SU-DHL-6 (cell line): ENCODE data around the gene CACNA2D4.

ENCODE experiments used
- H2AFZ ChIP-seq: fragments of 200-600 bp; sonication (generic); 2 replicates; pipeline ENCODE4 v1.6.1; 2014; ENCODE audit warnings: low read depth, mild to moderate bottlenecking, moderate library complexity, mixed read lengths, antibody characterized with exemption, low read length; ENCODE audit not compliant: severe bottlenecking
- H3F3A ChIP-seq: fragments of 200-600 bp; shearing (Covaris generic); 2 replicates; pipeline ENCODE4 v1.6.0; 2016; ENCODE audit warnings: antibody characterized with exemption, mild to moderate bottlenecking; ENCODE audit not compliant: insufficient read depth
- H3K27ac ChIP-seq: fragments of 200-600 bp; sonication (generic); 2 replicates; pipeline ENCODE4 v1.5.1; 2016; ENCODE audit warnings: low read depth, mild to moderate bottlenecking, low read length, moderate library complexity, mixed read lengths
- H3K27me3 ChIP-seq: fragments of 200-600 bp; sonication (generic), shearing (Covaris generic); 2 replicates; pipeline ENCODE4 v1.6.0; 2014; ENCODE audit warnings: mild to moderate bottlenecking, low read length
- H3K36me3 ChIP-seq: fragments of 200-600 bp; sonication (generic); 2 replicates; pipeline ENCODE4 v1.6.1; 2014; ENCODE audit warnings: mild to moderate bottlenecking, low read length, mixed read lengths
- H3K4me2 ChIP-seq: fragments of 300-600, 200-600 bp; shearing (Covaris generic), sonication (generic); 2 replicates; pipeline ENCODE4 v1.6.0; 2014; ENCODE audit warnings: low read length, low read depth, mild to moderate bottlenecking; ENCODE audit not compliant: poor library complexity, severe bottlenecking
- H3K4me3 ChIP-seq: fragments of 200-600 bp; sonication (generic); 2 replicates; pipeline ENCODE4 v1.5.1; 2014; ENCODE audit warnings: antibody characterized with exemption, low read length, mild to moderate bottlenecking, mixed read lengths; ENCODE audit not compliant: insufficient read depth, poor library complexity, severe bottlenecking
- H3K79me2 ChIP-seq: fragments of 200-600 bp; sonication (generic); 2 replicates; pipeline ENCODE4 v1.6.1; 2014; ENCODE audit warnings: mild to moderate bottlenecking, low read length, moderate library complexity; ENCODE audit not compliant: insufficient read depth
- H3K9ac ChIP-seq: fragments of 200-600 bp; sonication (generic); 2 replicates; pipeline ENCODE4 v1.7.0; 2014; ENCODE audit warnings: mild to moderate bottlenecking, low read length
- H3K9me2 ChIP-seq: fragments of 200-600 bp; sonication (generic); replicated peaks from 2 replicates; pipeline ENCODE4 v1.6.1; 2014; ENCODE audit warnings: low read length; ENCODE audit not compliant: insufficient read depth
- H3K9me3 ChIP-seq: fragments of 200-600 bp; sonication (generic); 2 replicates; pipeline ENCODE4 v1.6.1; 2014; ENCODE audit warnings: low read length, mixed read lengths; ENCODE audit not compliant: insufficient read depth
- H4K20me1 ChIP-seq: fragments of 200-600 bp; sonication (generic); 2 replicates; pipeline ENCODE4 v1.6.1; 2014; ENCODE audit warnings: low read depth, mild to moderate bottlenecking, antibody characterized with exemption, low read length, moderate library complexity, mixed read lengths
- EZH2phosphoT487 ChIP-seq: fragments of 200-600 bp; sonication (generic), shearing (Covaris generic); conservative IDR thresholded peaks from 2 replicates; pipeline ENCODE4 v1.6.1; 2018; ENCODE audit warnings: mild to moderate bottlenecking, antibody characterized with exemption, low read length, moderate library complexity, mixed read lengths
- TF ChIP-seq, protein P1 (sequence below): fragments of 200-600 bp; sonication (generic); IDR thresholded peaks from one replicate; pipeline ENCODE4 v1.5.1; 2017; ENCODE audit warnings: antibody characterized with exemption, mild to moderate bottlenecking, low read length, moderate library complexity; ENCODE audit not compliant: insufficient read depth, poor library complexity, severe bottlenecking

The CACNA2D4 gene

GRCh38 chr12:1934831-1935230 is 16.4 kb upstream of the CACNA2D4 start:
- no peaks in the 10 kb centered on the region for H3F3A ChIP-seq
- H3K79me2 ChIP-seq: no peaks in the 10 kb centered on the region
- H4K20me1 ChIP-seq: no peaks in the 10 kb centered on the region
- H3K4me3 ChIP-seq: no peak overlapping the region
- no peaks in the 10 kb centered on the region for H3K9me3 ChIP-seq
- no peak overlapping the region for H2AFZ ChIP-seq
- no peaks in the 10 kb centered on the region for H3K27me3 ChIP-seq
- no peak overlapping the region for H3K27ac ChIP-seq
- no peaks in the 10 kb centered on the region for H3K9me2 ChIP-seq
- no peak overlapping the region for H3K4me2 ChIP-seq
- no peaks in the 10 kb centered on the region for H3K36me3 ChIP-seq
- TF ChIP-seq EZH2phosphoT487: no peak
- TF ChIP-seq, protein P1, sequence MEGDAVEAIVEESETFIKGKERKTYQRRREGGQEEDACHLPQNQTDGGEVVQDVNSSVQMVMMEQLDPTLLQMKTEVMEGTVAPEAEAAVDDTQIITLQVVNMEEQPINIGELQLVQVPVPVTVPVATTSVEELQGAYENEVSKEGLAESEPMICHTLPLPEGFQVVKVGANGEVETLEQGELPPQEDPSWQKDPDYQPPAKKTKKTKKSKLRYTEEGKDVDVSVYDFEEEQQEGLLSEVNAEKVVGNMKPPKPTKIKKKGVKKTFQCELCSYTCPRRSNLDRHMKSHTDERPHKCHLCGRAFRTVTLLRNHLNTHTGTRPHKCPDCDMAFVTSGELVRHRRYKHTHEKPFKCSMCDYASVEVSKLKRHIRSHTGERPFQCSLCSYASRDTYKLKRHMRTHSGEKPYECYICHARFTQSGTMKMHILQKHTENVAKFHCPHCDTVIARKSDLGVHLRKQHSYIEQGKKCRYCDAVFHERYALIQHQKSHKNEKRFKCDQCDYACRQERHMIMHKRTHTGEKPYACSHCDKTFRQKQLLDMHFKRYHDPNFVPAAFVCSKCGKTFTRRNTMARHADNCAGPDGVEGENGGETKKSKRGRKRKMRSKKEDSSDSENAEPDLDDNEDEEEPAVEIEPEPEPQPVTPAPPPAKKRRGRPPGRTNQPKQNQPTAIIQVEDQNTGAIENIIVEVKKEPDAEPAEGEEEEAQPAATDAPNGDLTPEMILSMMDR: no peak
- H3K9ac ChIP-seq: no peak overlapping the region

GRCh38 chr12:1934068-1934467 is 15.6 kb upstream of the CACNA2D4 start:
- Histone ChIP-seq H3K9ac (no peak overlapping the region), H3K27ac (no peak overlapping the region)

GRCh38 chr12:1933342-1934051 is 15.0 kb upstream of the CACNA2D4 start:
- Histone ChIP-seq H3K9me3 (no peaks in the 10 kb centered on the region), H3K36me3 (no peaks in the 10 kb centered on the region), H3K27ac (no peak overlapping the region), H3F3A (no peaks in the 10 kb centered on the region), H3K4me2 (no peak overlapping the region), H3K4me3 (no peak overlapping the region), H3K79me2 (no peaks in the 10 kb centered on the region), H4K20me1 (no peaks in the 10 kb centered on the region), H3K27me3 (no peaks in the 10 kb centered on the region), H3K9ac (no peak overlapping the region), H3K9me2 (no peaks in the 10 kb centered on the region), H2AFZ (no peak overlapping the region)
- no peak for TF ChIP-seq EZH2phosphoT487
- TF ChIP-seq, protein P1: no peak

More at GRCh38 chr12:1934068-1934467, 15.6 kb upstream of the CACNA2D4 start:
- Histone ChIP-seq H3K27me3 (no peaks in the 10 kb centered on the region), H3K9me3 (no peaks in the 10 kb centered on the region), H3K4me3 (no peak overlapping the region), H3K36me3 (no peaks in the 10 kb centered on the region), H3K4me2 (no peak overlapping the region), H4K20me1 (no peaks in the 10 kb centered on the region), H3F3A (no peaks in the 10 kb centered on the region), H3K9me2 (no peaks in the 10 kb centered on the region), H2AFZ (no peak overlapping the region), H3K79me2 (no peaks in the 10 kb centered on the region)
- TF ChIP-seq EZH2phosphoT487: no peak
- TF ChIP-seq, protein P1: no peak
